ENCODE data around the gene TMC1. TPM values are rescaled to one million over a fixed set of nuclear protein-coding genes. Genes with fewer than 3 reads are reported as not detected.

Gene TMC1
- total and polyA plus RNA-seq, 5 experiments from 2014 or later, result not detected

DNA sequence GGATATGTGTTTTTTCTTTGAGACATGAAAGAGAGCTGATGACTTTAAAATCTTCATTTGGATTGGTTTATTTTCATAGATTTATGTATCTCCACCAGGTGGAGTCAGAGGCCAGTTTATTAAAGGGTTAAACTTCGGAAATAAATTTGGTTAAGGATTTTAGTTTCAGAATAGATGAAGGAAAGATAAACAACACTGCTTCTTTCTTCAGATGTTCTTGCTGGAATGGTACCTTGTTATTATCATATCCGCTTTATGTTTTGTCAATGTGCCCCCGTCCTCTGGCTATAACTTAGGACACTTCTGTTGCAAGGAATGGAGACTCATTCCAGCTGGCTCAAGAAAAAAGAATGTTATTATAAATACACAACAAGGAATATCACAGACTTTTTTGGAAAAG, 350.3 kb downstream of the TMC1 start:
- no peak for ATAC-seq
- Mint-ChIP-seq H3K4me1 (no peaks in the 10 kb centered on the region), H3K4me3 (no peak overlapping the region), H3K36me3 (peaks cover 0 to 5% (median 0%) of the 10 kb centered on the region in 3 donors), H3K27ac (no peak overlapping the region), H3K27me3 (peaks cover 3 to 27% (median 13%) of the 10 kb centered on the region in 5 donors), H3K9me3 (peaks cover 0 to 13% (median 0%) of the 10 kb centered on the region in 9 donors)
- DNase-seq, result no peak
- POLR2A ChIA-PET, result no interaction called here

DNA sequence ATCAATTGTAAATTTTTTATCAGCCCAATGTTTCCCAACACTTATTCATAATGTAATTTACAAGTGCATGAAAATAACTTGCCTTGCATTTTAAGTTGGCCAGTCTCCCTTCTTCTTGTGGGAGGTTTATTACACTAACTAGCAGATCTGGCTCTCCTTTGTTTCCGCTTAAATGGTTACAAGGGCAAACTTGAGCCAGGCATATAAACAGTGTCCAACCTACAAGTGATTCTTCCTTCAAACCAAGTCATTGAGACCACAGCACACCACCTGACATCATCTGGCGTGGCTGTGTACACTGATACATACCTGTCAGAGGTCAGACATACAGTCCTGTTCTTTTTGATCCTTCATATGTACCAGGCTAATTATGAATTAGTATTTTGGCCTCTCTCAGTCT, 351.3 kb downstream of the TMC1 start:
- Mint-ChIP-seq H3K36me3 (peaks cover 0 to 5% (median 0%) of the 10 kb centered on the region in 3 donors), H3K4me1 (no peaks in the 10 kb centered on the region), H3K27me3 (peaks cover 2 to 27% (median 10%) of the 10 kb centered on the region in 5 donors), H3K27ac (no peak overlapping the region), H3K9me3 (peaks cover 0 to 4% (median 0%) of the 10 kb centered on the region in 9 donors), H3K4me3 (no peak overlapping the region)
- no peak for DNase-seq
- no peak for ATAC-seq
- POLR2A ChIA-PET, result no interaction called here

DNA sequence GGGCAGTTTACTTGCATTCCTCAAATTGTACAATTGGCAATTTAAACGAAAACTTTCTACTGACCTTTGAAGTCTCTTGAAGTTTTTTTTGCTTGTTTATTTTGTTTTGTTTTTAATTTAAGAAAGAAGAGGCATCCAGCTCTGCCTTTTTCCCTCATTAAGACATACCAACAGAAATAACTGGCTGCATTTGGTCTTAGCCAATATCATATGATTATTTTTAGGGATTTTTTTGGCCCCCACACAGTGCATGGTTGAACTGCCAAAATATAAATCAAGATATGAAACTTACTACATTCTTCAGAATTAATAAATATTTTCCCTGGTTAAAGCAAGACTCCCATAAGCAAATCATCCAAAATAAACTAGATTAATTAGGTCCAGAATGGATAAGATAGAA, 352.0 kb downstream of the TMC1 start:
- H3K36me3 Mint-ChIP-seq, result no peaks in the 10 kb centered on the region
- no peaks in the 10 kb centered on the region for H3K4me1 Mint-ChIP-seq
- peaks cover 0 to 5% (median 0%) of the 10 kb centered on the region in 9 donors for H3K9me3 Mint-ChIP-seq
- DNase-seq (no peak), ATAC-seq (no peak)
- no peak overlapping the region for H3K4me3 Mint-ChIP-seq
- H3K27me3 Mint-ChIP-seq, result peaks cover 3 to 27% (median 9%) of the 10 kb centered on the region in 5 donors
- POLR2A ChIA-PET, result no interaction called here
- no peak overlapping the region for H3K27ac Mint-ChIP-seq

- Mint-ChIP-seq H3K36me3 (no peaks in the 10 kb centered on the region), H3K4me1 (no peaks in the 10 kb centered on the region), H3K27ac (no peak overlapping the region), H3K27me3 (peaks cover 3 to 23% (median 8%) of the 10 kb centered on the region in 5 donors), H3K4me3 (no peak overlapping the region), H3K9me3 (peaks cover 0 to 9% (median 0%) of the 10 kb centered on the region in 9 donors)
- POLR2A ChIA-PET, result no interaction called here
- DNase-seq (no peak), ATAC-seq (no peak)
Measured at GRCh38 chr9:72874344-72874743, 352.9 kb downstream of the TMC1 start.

GRCh38 chr9:72875221-72875620, 353.8 kb downstream of the TMC1 start:
- no peak overlapping the region for H3K4me3 Mint-ChIP-seq
- ATAC-seq (no peak), DNase-seq (no peak)
- POLR2A ChIA-PET, result no interaction called here
- peaks cover 0 to 9% (median 0%) of the 10 kb centered on the region in 9 donors for H3K9me3 Mint-ChIP-seq
- H3K4me1 Mint-ChIP-seq, result no peaks in the 10 kb centered on the region
- peaks cover 3 to 17% (median 6%) of the 10 kb centered on the region in 5 donors for H3K27me3 Mint-ChIP-seq
- H3K36me3 Mint-ChIP-seq, result no peaks in the 10 kb centered on the region
- no peak overlapping the region for H3K27ac Mint-ChIP-seq

DNA sequence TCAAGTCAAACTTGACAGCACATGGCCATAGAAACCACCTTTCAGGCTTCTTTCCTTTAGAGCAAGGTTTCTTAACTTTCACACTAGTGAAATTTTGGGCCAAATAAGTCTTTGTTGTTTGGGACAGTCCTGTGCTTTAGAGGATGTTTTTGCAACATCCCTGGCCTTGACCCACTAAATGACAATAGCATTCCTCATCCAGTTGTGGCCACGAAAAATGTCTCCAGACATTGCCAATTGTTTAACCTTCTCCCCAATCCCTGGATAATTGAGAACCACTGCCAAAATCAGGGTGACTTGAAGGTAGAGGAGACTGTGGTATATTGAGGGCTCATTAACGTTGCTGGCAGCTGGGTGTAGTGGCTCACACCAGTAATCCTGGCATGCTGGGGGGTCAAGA, 359.4 kb downstream of the TMC1 start:
- Mint-ChIP-seq H3K4me1 (no peaks in the 10 kb centered on the region), H3K4me3 (no peak overlapping the region), H3K9me3 (peaks cover 0 to 9% (median 0%) of the 10 kb centered on the region in 9 donors), H3K27me3 (peaks cover 0 to 3% (median 0%) of the 10 kb centered on the region in 5 donors), H3K36me3 (no peaks in the 10 kb centered on the region), H3K27ac (no peak overlapping the region)
- ATAC-seq (no peak), DNase-seq (no peak)
- POLR2A ChIA-PET, result no interaction called here

DNA sequence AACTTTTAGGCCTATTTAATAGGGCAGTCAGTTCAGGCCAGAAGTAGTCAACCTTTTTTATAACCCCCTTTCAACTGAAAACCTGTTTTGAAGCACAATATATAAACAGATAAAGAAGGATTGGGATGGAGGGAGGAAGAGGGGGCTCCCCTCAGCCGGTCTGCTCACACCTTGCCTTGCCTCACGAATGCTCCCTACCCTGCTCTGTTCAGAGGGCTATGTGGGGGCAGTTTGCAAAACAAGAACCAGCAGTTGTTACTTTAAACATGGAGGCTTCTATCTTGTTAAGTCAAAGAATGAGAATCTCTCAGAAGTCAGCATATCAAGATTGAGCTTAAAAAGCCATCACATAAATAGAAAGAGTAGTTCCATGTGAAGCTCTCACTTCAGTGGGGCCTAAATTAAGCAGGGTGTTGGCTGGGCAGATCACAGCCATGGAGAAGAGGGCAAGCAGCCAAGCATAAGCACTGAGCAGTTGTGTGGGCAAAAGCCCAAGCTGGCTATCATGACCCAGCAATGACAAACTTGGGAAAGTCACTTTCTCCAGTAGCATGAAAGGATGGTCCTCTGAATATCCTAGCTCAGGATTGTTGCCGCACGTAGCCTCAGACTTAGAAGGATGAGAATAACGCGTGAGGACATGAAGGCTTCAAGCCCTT, 360.8 kb downstream of the TMC1 start:
- Mint-ChIP-seq H3K27me3 (peaks cover 0 to 6% (median 1%) of the 10 kb centered on the region in 5 donors), H3K9me3 (peaks cover 0 to 9% (median 0%) of the 10 kb centered on the region in 9 donors), H3K36me3 (no peaks in the 10 kb centered on the region), H3K27ac (no peak overlapping the region), H3K4me3 (no peak overlapping the region), H3K4me1 (no peaks in the 10 kb centered on the region)
- ATAC-seq (no peak), DNase-seq (no peak)
- POLR2A ChIA-PET, result no interaction called here

DNA sequence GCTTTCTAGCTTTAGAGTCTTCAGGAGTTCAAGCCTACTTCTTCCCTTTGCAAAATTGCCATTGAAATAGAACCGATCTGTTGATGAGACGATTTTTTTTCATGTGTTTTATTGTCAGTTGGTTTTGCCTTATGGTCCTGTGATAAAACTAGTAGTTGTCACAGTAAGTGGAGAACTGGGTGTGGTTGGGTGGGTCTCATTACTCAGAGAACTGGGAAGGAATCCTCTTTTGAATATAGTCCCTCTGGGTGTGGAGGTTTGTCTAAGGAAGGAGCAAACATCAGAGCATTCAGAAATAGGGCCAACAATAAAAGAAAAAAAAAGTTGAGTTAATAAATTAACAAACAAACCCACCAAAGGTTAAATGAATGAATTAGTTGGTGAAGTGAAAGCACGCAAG, 362.5 kb downstream of the TMC1 start:
- no peak for ATAC-seq
- Mint-ChIP-seq H3K27ac (no peak overlapping the region), H3K4me3 (no peak overlapping the region), H3K27me3 (peaks cover 0 to 7% (median under 1%) of the 10 kb centered on the region in 5 donors), H3K9me3 (peaks cover 0 to 2% (median 0%) of the 10 kb centered on the region in 9 donors), H3K36me3 (no peaks in the 10 kb centered on the region), H3K4me1 (no peaks in the 10 kb centered on the region)
- POLR2A ChIA-PET, result no interaction called here
- no peak for DNase-seq

GRCh38 chr9:72884508-72884907, 363.1 kb downstream of the TMC1 start:
- Mint-ChIP-seq H3K4me3 (no peak overlapping the region), H3K36me3 (no peaks in the 10 kb centered on the region), H3K4me1 (no peaks in the 10 kb centered on the region), H3K27me3 (peaks cover 0 to 10% (median 2%) of the 10 kb centered on the region in 5 donors), H3K27ac (no peak overlapping the region), H3K9me3 (peaks cover 0 to 2% (median 0%) of the 10 kb centered on the region in 9 donors)
- POLR2A ChIA-PET, result no interaction called here
- ATAC-seq (no peak), DNase-seq (no peak)

Other genes with a start within 250 kb of the TMC1 start
- gene ZFAND5, start 156.4 kb upstream of the TMC1 start, total RNA-seq, result 100 to 1,000 TPM; 152 to 153 TPM
- 10 to 100 TPM; 47.2 to 70.8 (median 51.8) TPM for gene ZFAND5, start 156.4 kb upstream of the TMC1 start, polyA plus RNA-seq

Measured in naive thymus-derived CD8-positive, alpha-beta T cell (primary cell).